Loucy (cell line): ENCODE results near the gene CREBBP.

Experiments used
- H2AFZ ChIP-seq: fragments of 200-600 bp; sonication (generic); 2 replicates; pipeline ENCODE4 v1.6.0; 2016; ENCODE audit warnings: antibody characterized with exemption, mild to moderate bottlenecking, low read length, moderate library complexity
- H3F3A ChIP-seq: fragments of 200-600 bp; 2 replicates; pipeline ENCODE4 v1.6.0; 2016; ENCODE audit warnings: antibody characterized with exemption, low read depth, mild to moderate bottlenecking
- H3K27me3 ChIP-seq: fragments of 200-600 bp; sonication (generic); 2 replicates; pipeline ENCODE4 v1.6.1; 2014; ENCODE audit warnings: low read length, mild to moderate bottlenecking; ENCODE audit not compliant: insufficient read depth, poor library complexity, severe bottlenecking
- H3K36me3 ChIP-seq: fragments of 200-600 bp; sonication (generic); 2 replicates; pipeline ENCODE4 v1.6.1; 2016; ENCODE audit warnings: low read length; ENCODE audit not compliant: insufficient read depth
- H3K4me1 ChIP-seq: fragments of 200-600 bp; sonication (generic); 2 replicates; pipeline ENCODE4 v1.5.1; 2014; ENCODE audit warnings: low read length, mild to moderate bottlenecking; ENCODE audit not compliant: insufficient read depth, poor library complexity, severe bottlenecking
- H3K4me2 ChIP-seq: fragments of 200-600 bp; sonication (generic); 2 replicates; pipeline ENCODE4 v1.6.0; 2014; ENCODE audit warnings: antibody characterized with exemption, low read length, low read depth, mild to moderate bottlenecking; ENCODE audit not compliant: poor library complexity, severe bottlenecking
- H3K4me3 ChIP-seq: fragments of 200-600 bp; sonication (generic); 2 replicates; pipeline ENCODE4 v1.5.1; 2014; ENCODE audit warnings: low read length, mild to moderate bottlenecking, mixed read lengths; ENCODE audit not compliant: poor library complexity, severe bottlenecking
- H3K79me2 ChIP-seq: fragments of 200-600 bp; sonication (generic); 2 replicates; pipeline ENCODE4 v1.6.1; 2014; ENCODE audit warnings: low read length; ENCODE audit not compliant: insufficient read depth
- H3K9ac ChIP-seq: fragments of 200-600 bp; sonication (generic); 2 replicates; pipeline ENCODE4 v1.6.0; 2014; ENCODE audit warnings: mild to moderate bottlenecking, low read depth, low read length, moderate library complexity; ENCODE audit not compliant: poor library complexity, severe bottlenecking
- H3K9me2 ChIP-seq: fragments of 200-600 bp; sonication (generic); replicated peaks from 2 replicates; pipeline ENCODE4 v1.6.1; 2016; ENCODE audit warnings: low read depth, low read length, mixed read lengths
- H3K9me3 ChIP-seq: fragments of 200-600 bp; sonication (generic); 2 replicates; pipeline ENCODE4 v1.6.1; 2014; ENCODE audit warnings: mild to moderate bottlenecking, antibody characterized with exemption, low read length, low read depth; ENCODE audit not compliant: insufficient read depth
- H4K20me1 ChIP-seq: fragments of 200-600 bp; sonication (generic); 2 replicates; pipeline ENCODE4 v1.6.0; 2014; ENCODE audit warnings: antibody characterized with exemption, low read length, mild to moderate bottlenecking; ENCODE audit not compliant: insufficient read depth, poor library complexity, severe bottlenecking
- EZH2phosphoT487 ChIP-seq: fragments of 200-600 bp; IDR thresholded peaks from 2 replicates; pipeline ENCODE4 v1.6.1; 2018; ENCODE audit warnings: antibody characterized with exemption, mild to moderate bottlenecking, moderate library complexity, borderline replicate concordance
- TF ChIP-seq, protein P1 (sequence below): fragments of 200-600 bp; sonication (generic); conservative IDR thresholded peaks from 2 replicates; pipeline ENCODE4 v1.5.1; 2014; ENCODE audit warnings: mild to moderate bottlenecking, antibody characterized with exemption, low read length

CREBBP gene

DNA sequence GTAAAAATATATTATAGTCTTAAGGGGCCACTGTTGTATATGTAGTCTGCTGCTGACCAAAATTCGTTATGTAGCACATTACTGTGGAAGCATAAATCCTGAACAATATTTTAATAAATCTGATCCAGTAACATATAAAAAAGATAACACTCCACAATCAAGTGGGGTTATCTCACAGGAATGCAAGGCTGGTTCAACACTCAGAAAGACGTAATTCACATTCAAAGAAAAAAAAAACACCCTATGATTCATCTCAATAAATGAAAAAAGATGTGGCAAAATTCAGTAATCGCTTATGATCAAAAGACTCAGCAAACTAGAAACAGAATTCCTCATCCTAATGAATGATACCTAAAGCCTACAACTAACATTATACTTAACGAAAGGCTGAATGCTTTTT lies 47.8 kb downstream of the CREBBP start:
- H4K20me1 ChIP-seq, result peaks cover 12% of the 10 kb centered on the region
- TF ChIP-seq, protein P1, sequence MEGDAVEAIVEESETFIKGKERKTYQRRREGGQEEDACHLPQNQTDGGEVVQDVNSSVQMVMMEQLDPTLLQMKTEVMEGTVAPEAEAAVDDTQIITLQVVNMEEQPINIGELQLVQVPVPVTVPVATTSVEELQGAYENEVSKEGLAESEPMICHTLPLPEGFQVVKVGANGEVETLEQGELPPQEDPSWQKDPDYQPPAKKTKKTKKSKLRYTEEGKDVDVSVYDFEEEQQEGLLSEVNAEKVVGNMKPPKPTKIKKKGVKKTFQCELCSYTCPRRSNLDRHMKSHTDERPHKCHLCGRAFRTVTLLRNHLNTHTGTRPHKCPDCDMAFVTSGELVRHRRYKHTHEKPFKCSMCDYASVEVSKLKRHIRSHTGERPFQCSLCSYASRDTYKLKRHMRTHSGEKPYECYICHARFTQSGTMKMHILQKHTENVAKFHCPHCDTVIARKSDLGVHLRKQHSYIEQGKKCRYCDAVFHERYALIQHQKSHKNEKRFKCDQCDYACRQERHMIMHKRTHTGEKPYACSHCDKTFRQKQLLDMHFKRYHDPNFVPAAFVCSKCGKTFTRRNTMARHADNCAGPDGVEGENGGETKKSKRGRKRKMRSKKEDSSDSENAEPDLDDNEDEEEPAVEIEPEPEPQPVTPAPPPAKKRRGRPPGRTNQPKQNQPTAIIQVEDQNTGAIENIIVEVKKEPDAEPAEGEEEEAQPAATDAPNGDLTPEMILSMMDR, result no peak
- no peak for TF ChIP-seq EZH2phosphoT487

DNA sequence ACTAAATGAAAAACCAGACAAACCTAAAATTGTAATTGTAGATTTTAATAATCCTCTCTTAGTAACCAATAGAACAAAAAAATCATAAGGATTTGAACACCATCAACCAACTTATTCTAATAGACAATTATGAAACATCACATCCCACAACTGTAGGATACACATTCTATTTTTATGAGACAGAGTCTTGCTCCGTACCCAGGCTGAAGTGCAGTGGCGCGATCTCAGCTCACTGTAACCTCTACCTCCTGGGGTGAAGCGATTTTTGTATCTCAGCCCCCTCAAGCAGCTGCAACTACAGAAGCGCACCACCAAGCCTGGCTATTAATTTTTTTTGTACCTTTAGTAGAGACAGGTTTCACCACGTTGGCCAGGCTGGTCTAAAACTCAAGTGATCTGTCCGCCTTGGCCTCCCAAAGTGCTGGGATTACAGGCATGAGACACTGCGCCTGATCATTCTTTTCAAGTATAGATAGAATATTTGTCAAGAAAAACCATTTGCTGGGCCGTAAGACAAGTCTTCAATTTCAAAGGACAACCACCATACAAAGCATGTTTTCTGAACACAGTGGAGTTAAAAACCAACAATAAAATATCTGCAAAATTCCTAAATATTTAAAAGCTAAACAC lies 49.8 kb downstream of the CREBBP start:
- Histone ChIP-seq H3K4me1 (no peaks in the 10 kb centered on the region), H3F3A (no peaks in the 10 kb centered on the region), H3K27me3 (no peaks in the 10 kb centered on the region), H3K79me2 (peaks cover 86% of the 10 kb centered on the region), H3K9me3 (0 out of 2 replicates have a peak, but pooled peaks cover 3% of the 10 kb centered on the region), H3K4me3 (no peak overlapping the region), H3K4me2 (no peak overlapping the region), H3K9me2 (no peaks in the 10 kb centered on the region), H3K9ac (no peak overlapping the region), H3K36me3 (no peaks in the 10 kb centered on the region), H4K20me1 (peaks cover 12% of the 10 kb centered on the region), H2AFZ (no peak overlapping the region)
- TF ChIP-seq, protein P1, result no peak
- TF ChIP-seq EZH2phosphoT487, result no peak

More for the DNA sequence above, 47.8 kb downstream of the CREBBP start:
- no peak overlapping the region for H2AFZ ChIP-seq
- H3K9ac ChIP-seq, result no peak overlapping the region
- no peaks in the 10 kb centered on the region for H3K27me3 ChIP-seq
- no peaks in the 10 kb centered on the region; the same call in 1 of the 2 replicates for H3K36me3 ChIP-seq
- H3K79me2 ChIP-seq, result peaks cover 79% of the 10 kb centered on the region
- no peaks in the 10 kb centered on the region for H3F3A ChIP-seq
- H3K4me3 ChIP-seq, result no peak overlapping the region
- no peak overlapping the region for H3K4me2 ChIP-seq
- no peaks in the 10 kb centered on the region for H3K9me2 ChIP-seq
- 0 out of 2 replicates have a peak, but pooled peaks cover 3% of the 10 kb centered on the region for H3K9me3 ChIP-seq
- H3K4me1 ChIP-seq, result no peaks in the 10 kb centered on the region

DNA sequence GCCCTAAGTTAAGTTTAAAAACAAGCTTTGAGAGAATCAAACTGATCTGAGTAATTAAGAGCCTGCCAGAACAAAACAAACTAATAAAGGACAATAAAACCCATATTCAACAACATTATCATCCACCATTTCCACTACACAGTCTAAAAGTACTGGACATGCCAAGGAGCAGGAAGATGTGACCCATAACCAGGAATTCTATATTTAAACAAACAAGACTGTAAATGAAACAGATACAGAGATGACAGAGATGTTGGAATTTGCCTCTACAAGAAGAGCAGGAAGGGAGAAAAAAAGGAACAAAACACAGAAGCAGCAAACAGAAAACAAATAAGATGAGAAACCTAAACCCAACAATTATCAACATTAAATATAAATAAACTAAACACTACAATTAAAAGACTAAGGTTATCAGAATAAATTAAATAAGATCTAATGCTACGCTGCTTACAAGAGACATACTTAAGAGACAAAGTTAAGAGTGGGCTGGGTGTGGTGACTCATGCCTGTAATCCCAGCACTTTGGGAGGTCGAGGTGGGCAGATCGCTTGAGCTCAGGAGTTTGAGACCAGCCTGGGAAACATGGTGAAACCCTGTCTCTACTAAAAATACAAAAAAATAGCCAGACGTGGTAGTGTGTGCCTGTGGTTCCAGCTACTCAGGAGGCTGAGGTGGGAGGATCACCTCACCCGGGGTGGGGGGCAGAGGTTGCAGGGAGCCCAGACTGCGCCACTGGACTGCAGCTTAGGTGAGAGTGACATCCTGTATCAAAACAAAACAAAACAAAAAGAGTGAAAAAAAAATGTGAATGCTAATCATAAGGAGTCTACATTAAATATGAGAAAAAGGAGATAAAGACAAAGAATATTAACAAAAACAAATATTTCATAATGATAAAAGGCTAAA lies 50.6 kb downstream of the CREBBP start:
- H3K9ac ChIP-seq, result no peak overlapping the region
- H4K20me1 ChIP-seq, result peaks cover 16% of the 10 kb centered on the region
- no peaks in the 10 kb centered on the region for H3K9me2 ChIP-seq
- no peak overlapping the region for H3K4me2 ChIP-seq
- TF ChIP-seq, protein P1, result no peak
- TF ChIP-seq EZH2phosphoT487, result no peak
- no peaks in the 10 kb centered on the region for H3K36me3 ChIP-seq
- no peak overlapping the region for H2AFZ ChIP-seq
- no peaks in the 10 kb centered on the region for H3K27me3 ChIP-seq
- H3F3A ChIP-seq, result no peaks in the 10 kb centered on the region
- H3K9me3 ChIP-seq, result 0 out of 2 replicates have a peak, but pooled peaks cover 3% of the 10 kb centered on the region
- no peak overlapping the region for H3K4me3 ChIP-seq
- H3K4me1 ChIP-seq, result no peaks in the 10 kb centered on the region
- H3K79me2 ChIP-seq, result peaks cover 92% of the 10 kb centered on the region
